ENCODE data around the gene GTF2A1. TPM values are rescaled to one million over a fixed set of nuclear protein-coding genes. Genes with fewer than 3 reads are reported as not detected.
A peak's percentile ranks its signal among the peaks of the same experiment; 100 is the strongest.

Gene GTF2A1
- total RNA-seq, 4 donors from 2014 or later, result 20.4 to 38.3 (median 33.2) TPM

DNA sequence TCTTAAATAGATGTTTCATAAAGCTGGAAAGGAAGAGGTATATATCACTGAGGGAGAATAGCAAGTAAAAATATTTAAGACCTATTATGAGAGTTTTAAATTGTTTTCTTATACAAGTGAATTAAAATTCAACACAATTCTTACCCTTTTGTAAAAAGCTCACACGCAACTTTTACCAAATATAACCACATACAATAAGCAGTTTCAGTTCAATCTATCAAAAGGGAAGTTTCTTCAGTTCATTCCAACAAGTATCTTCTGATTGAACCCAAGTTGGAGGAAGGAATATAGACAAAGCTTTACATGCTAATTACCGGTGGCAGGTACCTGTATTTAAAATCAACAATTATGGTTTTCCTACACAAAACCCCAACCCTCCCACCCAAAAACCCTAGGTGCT lies 41.1 kb downstream of the GTF2A1 start:
- Histone ChIP-seq H3K36me3 (no peaks in the 10 kb centered on the region), H3K27me3 (no peaks in the 10 kb centered on the region), H3K4me3 (no peak overlapping the region), H3K9me3 (no peaks in the 10 kb centered on the region), H3K27ac (no peak overlapping the region), H3K4me1 (peaks cover 9 to 13% of the 10 kb centered on the region in 2 donors)
- ATAC-seq (no peak), DNase-seq (no peak)
- intact Hi-C loops (cut with DNase I; ENCODE audit: low total_unique reads) (no loop called here), in situ Hi-C loops (cut with MboI; ENCODE audit: low sequenced_read_pairs in 4 of 4) (loop anchor here in 1 of 4 donors (10.0 kb wide), 1 partner anchor 235 kb away; the partner anchor contains the start of gene CEP128)
- TF ChIP-seq POLR2A (IDR thresholded peaks at IDR 0.05), result no peak
- TF ChIP-seq, protein P1, sequence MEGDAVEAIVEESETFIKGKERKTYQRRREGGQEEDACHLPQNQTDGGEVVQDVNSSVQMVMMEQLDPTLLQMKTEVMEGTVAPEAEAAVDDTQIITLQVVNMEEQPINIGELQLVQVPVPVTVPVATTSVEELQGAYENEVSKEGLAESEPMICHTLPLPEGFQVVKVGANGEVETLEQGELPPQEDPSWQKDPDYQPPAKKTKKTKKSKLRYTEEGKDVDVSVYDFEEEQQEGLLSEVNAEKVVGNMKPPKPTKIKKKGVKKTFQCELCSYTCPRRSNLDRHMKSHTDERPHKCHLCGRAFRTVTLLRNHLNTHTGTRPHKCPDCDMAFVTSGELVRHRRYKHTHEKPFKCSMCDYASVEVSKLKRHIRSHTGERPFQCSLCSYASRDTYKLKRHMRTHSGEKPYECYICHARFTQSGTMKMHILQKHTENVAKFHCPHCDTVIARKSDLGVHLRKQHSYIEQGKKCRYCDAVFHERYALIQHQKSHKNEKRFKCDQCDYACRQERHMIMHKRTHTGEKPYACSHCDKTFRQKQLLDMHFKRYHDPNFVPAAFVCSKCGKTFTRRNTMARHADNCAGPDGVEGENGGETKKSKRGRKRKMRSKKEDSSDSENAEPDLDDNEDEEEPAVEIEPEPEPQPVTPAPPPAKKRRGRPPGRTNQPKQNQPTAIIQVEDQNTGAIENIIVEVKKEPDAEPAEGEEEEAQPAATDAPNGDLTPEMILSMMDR (IDR thresholded peaks at IDR 0.05 in 4 of 5, conservative IDR thresholded peaks at IDR 0.05 in 1 of 5), result no peak

DNA sequence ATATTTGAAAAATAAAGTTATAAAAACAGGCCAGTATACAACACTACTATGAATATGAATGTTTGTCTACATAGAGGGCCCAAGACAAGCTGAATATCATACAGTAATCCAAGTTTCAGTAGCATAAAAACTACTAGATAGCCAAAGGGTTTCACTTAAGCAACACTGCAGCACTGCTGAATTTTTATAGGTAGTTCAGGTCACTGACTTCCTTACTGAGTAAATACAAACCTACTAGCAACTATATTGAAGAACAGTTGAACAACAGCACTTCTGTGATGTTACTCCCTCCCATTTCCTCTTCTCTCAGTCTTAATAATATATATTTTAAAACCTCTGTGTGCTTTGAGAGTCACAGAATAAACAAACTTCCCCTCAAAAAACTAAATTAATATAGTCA lies 42.7 kb downstream of the GTF2A1 start:
- no peak for DNase-seq
- Histone ChIP-seq H3K36me3 (no peaks in the 10 kb centered on the region), H3K9me3 (no peaks in the 10 kb centered on the region), H3K4me1 (peaks cover 7 to 10% of the 10 kb centered on the region in 2 donors), H3K27ac (no peak overlapping the region), H3K4me3 (no peak overlapping the region), H3K27me3 (no peaks in the 10 kb centered on the region)
- in situ Hi-C loops (cut with MboI; ENCODE audit: low sequenced_read_pairs in 4 of 4) (loop anchor here in 1 of 4 donors (10.0 kb wide), 1 partner anchor 233 kb away; the partner anchor contains the start of gene CEP128), intact Hi-C loops (cut with DNase I; ENCODE audit: low total_unique reads) (no loop called here)
- no peak for TF ChIP-seq POLR2A (IDR thresholded peaks at IDR 0.05)
- TF ChIP-seq, protein P1 (IDR thresholded peaks at IDR 0.05 in 4 of 5, conservative IDR thresholded peaks at IDR 0.05 in 1 of 5), result no peak
- no peak for ATAC-seq

DNA sequence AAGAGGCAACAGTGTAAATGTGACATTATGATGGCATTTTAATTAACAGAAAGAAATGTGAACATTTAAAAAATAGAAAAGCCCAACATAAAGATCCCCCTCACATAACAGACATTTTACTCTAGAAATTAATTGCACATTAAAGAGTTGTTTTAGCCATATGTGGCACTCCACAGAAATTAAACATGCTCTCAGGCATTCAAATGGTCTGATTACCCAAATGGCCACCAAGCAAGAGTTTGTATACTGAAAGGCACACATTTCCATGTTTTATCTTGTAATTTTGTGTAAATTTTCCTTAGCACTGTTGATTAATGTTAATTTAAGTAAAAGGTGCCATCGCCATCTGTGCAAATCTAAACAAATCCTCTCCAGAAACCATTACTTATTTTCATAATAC lies 43.5 kb downstream of the GTF2A1 start:
- peak overlapping the region in 1 of 4 donors; percentile 10 for H3K27ac ChIP-seq
- no peak for TF ChIP-seq POLR2A (IDR thresholded peaks at IDR 0.05)
- ATAC-seq, result no peak
- no peaks in the 10 kb centered on the region for H3K9me3 ChIP-seq
- intact Hi-C loops (cut with DNase I; ENCODE audit: low total_unique reads) (no loop called here), in situ Hi-C loops (cut with MboI; ENCODE audit: low sequenced_read_pairs in 4 of 4) (loop anchor here in 1 of 4 donors (10.0 kb wide), 1 partner anchor 232 kb away; the partner anchor contains the start of gene CEP128)
- H3K36me3 ChIP-seq, result no peaks in the 10 kb centered on the region
- peaks cover 0 to 5% of the 10 kb centered on the region in 2 donors for H3K4me1 ChIP-seq
- H3K27me3 ChIP-seq, result no peaks in the 10 kb centered on the region
- no peak for DNase-seq
- no peak overlapping the region for H3K4me3 ChIP-seq

DNA sequence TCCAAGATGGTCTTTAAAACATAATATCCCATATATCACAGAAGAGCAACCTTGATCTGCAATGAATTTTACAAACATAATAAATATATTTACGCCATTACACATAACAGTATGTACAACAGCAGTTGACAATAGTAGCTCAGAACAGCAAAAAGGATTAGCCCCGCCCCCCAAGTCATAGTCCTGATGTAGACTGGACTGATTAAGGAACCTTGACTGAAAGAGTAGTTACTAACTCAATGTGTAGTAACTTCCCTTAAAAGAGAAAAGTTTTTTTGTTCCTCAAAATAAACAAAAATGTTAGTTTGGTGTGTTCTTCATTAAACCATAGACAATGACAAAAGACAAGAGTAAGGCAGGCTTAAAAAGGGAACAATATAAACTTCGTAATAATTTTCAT lies 44.5 kb downstream of the GTF2A1 start:
- Histone ChIP-seq H3K9me3 (no peaks in the 10 kb centered on the region), H3K4me1 (peaks cover 4% of the 10 kb centered on the region in 2 donors), H3K36me3 (no peaks in the 10 kb centered on the region), H3K27me3 (no peaks in the 10 kb centered on the region), H3K27ac (no peak overlapping the region), H3K4me3 (no peak overlapping the region)
- TF ChIP-seq, protein P1 (IDR thresholded peaks at IDR 0.05 in 4 of 5, conservative IDR thresholded peaks at IDR 0.05 in 1 of 5), result no peak
- no peak for TF ChIP-seq POLR2A (IDR thresholded peaks at IDR 0.05)
- ATAC-seq, result no peak
- in situ Hi-C loops (cut with MboI; ENCODE audit: low sequenced_read_pairs in 4 of 4), result loop anchor here in 1 of 4 donors (10.0 kb wide), 1 partner anchor 231 kb away; the partner anchor contains the start of gene CEP128
- intact Hi-C loops (cut with DNase I; ENCODE audit: low total_unique reads), result no loop called here
- DNase-seq, result peak; percentile 18 to 35

DNA sequence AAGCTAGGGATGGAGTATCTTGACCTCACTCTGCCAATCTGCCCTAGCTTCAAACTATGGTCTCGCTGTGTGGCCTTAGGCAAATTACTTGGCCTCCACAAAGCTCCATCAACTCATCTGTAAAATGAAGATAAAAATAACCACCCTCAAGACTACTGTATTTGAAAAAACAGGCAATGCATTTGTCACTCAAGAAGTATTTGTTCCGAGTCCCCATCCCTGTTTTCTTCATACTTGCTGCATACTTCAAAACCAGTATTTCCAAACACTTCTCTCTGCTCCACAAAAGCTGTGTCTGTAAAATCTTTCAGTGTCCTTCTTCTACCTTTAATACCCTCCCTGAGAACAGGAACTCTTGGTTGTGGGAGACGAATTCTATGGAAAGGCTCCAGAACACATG lies 47.9 kb downstream of the GTF2A1 start:
- no peak for ATAC-seq
- Histone ChIP-seq H3K27ac (no peak overlapping the region), H3K9me3 (no peaks in the 10 kb centered on the region), H3K36me3 (no peaks in the 10 kb centered on the region), H3K27me3 (no peaks in the 10 kb centered on the region), H3K4me3 (no peak overlapping the region), H3K4me1 (peaks cover 16 to 20% of the 10 kb centered on the region in 2 donors)
- DNase-seq, result no peak
- in situ Hi-C loops (cut with MboI; ENCODE audit: low sequenced_read_pairs in 4 of 4) (loop anchor here in 2 of 4 donors (5.0 to 10.0 kb wide), 2 partner anchors 176 to 228 kb away; partner anchors contain the start of gene CEP128 (in 1 of the 2)), intact Hi-C loops (cut with DNase I; ENCODE audit: low total_unique reads) (loop anchor here (5.0 kb wide), 1 partner anchor 221 kb away; no protein-coding TSS in a partner anchor)
- TF ChIP-seq, protein P1 (IDR thresholded peaks at IDR 0.05 in 4 of 5, conservative IDR thresholded peaks at IDR 0.05 in 1 of 5), result no peak
- no peak for TF ChIP-seq POLR2A (IDR thresholded peaks at IDR 0.05)
